Dendritic cell treated with granulocyte-macrophage colony-stimulating factor and Interleukin-4, amounts not matched to agents 40 ng/mL and 50 ng/mL, for 4 days (primary cell): ENCODE measurements around the gene HEATR5B.

Source experiments
- H3K27ac Mint-ChIP-seq: one replicate; pipeline ENCODE4 v1.8.0; 2022; ENCODE audit warnings: mild to moderate bottlenecking, mixed read lengths
- H3K27me3 Mint-ChIP-seq: one replicate; pipeline ENCODE4 v1.8.0; 2022; ENCODE audit warnings: mild to moderate bottlenecking, mixed read lengths
- H3K36me3 Mint-ChIP-seq: one replicate; pipeline ENCODE4 v1.8.0; 2022; ENCODE audit warnings: low read depth, mixed read lengths
- H3K4me1 Mint-ChIP-seq: one replicate; pipeline ENCODE4 v1.8.0; 2022; ENCODE audit warnings: low read depth, mixed read lengths
- H3K4me3 Mint-ChIP-seq: one replicate; pipeline ENCODE4 v1.8.0; 2022; ENCODE audit warnings: mild to moderate bottlenecking, moderate library complexity, mixed read lengths
- H3K9me3 Mint-ChIP-seq: one replicate; pipeline ENCODE4 v1.8.0; 2022; ENCODE audit warnings: mixed read lengths
- intact Hi-C: fragments of 100-400 bp; cut with micrococcal nuclease; formaldehyde crosslinking; loops from one replicate; pipeline ENCODE4 v1.15.0; 2022

HEATR5B gene

DNA sequence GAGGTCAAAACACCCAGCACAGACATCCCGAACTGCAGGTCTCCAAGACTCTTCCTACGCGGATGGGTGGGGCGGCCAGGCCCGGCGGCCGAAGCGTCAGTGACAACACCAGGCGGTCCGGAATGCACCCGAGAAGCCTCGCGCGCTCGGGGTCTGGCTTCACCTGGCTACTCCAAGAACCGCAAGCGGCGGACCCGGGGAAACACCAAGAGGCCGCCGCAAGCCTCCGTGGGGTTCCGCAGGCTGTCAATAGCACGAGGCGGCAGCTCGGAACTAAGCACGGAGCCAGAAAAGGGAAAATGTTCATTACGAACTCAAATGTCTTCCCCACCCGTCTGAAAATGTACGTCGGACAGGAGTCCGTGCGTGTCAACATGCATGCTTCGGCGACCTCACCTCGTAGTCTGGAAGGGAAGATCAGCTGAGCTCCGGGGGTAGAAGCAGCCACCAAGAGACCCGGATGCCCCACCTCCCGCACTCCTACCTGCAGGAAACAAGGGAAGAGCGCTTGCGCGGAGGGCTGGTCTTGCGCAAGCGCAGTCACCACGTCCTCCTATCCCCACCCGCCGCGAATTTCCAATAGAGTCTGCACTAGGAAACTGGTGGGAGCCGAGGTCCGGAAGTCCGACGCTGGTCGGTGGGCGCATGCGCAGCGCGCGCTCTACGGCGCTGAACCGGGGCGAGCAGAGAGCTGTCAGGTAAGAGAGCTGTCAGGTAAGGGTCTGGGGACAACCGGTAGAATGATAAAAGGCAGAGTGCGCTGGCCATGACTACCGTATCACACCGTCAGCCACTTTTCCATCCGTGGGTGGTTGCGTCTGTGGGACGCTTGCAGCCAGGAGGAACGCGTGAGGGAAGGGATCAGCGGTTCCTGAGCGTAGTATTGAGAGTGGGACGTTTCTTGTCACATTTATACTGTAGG is at the start of gene HEATR5B, which contains the start of gene GPATCH11:
HEATR5B (minus strand) TSS at position 500 of the 922 bp plus-strand sequence. CDS start 958 bp downstream, outside the sequence.
GPATCH11 (plus strand) TSS at position 646 of the 922 bp plus-strand sequence. CDS start 3,864 bp downstream, outside the sequence.
- Mint-ChIP-seq H3K4me3 (no peak within 1 kb of the TSS), H3K9me3 (no peaks in the 10 kb centered on the region), H3K27me3 (no peaks in the 10 kb centered on the region), H3K4me1 (peaks cover 17% of the 10 kb centered on the region), H3K27ac (no peak within 1 kb of the TSS), H3K36me3 (peaks cover 43% of the 10 kb centered on the region)
- intact Hi-C loops = loop anchor here (10.0 kb wide), 1 partner anchor 151 kb away; the partner anchor contains the start of genes CEBPZ and NDUFAF7

DNA sequence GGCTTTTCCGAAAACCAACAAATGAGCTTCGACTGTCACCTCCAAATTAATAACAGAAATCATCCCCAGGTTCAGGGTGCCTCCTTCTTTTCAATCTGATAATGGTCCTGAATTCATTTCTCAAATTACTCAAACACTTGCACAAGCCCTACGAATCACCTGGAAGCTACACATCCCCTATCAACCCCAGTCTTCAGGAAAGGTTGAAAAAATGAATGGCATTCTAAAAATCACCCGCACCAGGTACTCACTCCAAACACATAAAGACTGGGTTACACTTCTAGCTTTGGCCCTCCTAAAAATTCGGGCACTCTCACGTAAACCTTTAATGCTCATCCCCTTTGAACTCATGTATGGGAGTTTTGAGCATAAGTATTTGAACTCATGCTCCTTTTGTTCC is 48.7 kb upstream of the HEATR5B start:
- H3K36me3 Mint-ChIP-seq = no peaks in the 10 kb centered on the region

GRCh38 chr2:37125416-37125815 is 41.2 kb upstream of the HEATR5B start:
- Mint-ChIP-seq H3K36me3 (peaks cover 71% of the 10 kb centered on the region), H3K27ac (no peak overlapping the region)
- intact Hi-C loops = no loop called here

More for the DNA sequence above, 48.7 kb upstream of the HEATR5B start:
- H3K27me3 Mint-ChIP-seq = no peaks in the 10 kb centered on the region
- H3K9me3 Mint-ChIP-seq = no peaks in the 10 kb centered on the region
- no peaks in the 10 kb centered on the region for H3K4me1 Mint-ChIP-seq
- no peak overlapping the region for H3K27ac Mint-ChIP-seq
- intact Hi-C loops = no loop called here
- H3K4me3 Mint-ChIP-seq = no peak overlapping the region

DNA sequence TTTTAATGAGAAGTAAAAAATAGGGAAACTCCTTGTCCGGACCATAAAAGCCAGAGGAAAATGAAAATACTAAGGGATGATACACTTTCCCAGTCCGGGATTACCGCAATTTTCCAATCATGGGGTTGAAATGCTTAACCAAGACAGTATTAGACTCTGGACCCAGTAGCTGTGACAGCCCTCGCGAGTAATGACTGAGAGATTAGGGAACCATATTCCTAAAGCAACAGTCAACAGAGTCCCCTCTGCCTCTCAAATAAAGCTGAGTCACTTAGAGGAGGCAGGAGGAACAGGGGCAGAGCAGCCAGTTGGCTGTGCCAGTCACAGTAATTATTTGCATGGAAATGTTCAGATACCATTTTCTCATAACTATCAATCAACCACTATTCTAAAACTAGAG is 35.0 kb upstream of the HEATR5B start:
- no peaks in the 10 kb centered on the region for H3K27me3 Mint-ChIP-seq
- no peaks in the 10 kb centered on the region for H3K9me3 Mint-ChIP-seq
- no peak overlapping the region for H3K4me3 Mint-ChIP-seq
- intact Hi-C loops = no loop called here
- peaks cover 81% of the 10 kb centered on the region for H3K36me3 Mint-ChIP-seq
- peaks cover 8% of the 10 kb centered on the region for H3K4me1 Mint-ChIP-seq
- no peak overlapping the region for H3K27ac Mint-ChIP-seq

More at GRCh38 chr2:37125416-37125815, 41.2 kb upstream of the HEATR5B start:
- no peak overlapping the region for H3K4me3 Mint-ChIP-seq
- H3K9me3 Mint-ChIP-seq = no peaks in the 10 kb centered on the region
- H3K27me3 Mint-ChIP-seq = no peaks in the 10 kb centered on the region
- H3K4me1 Mint-ChIP-seq = no peaks in the 10 kb centered on the region

- no peaks in the 10 kb centered on the region for H3K9me3 Mint-ChIP-seq
- intact Hi-C loops = no loop called here
- peaks cover 8% of the 10 kb centered on the region for H3K4me1 Mint-ChIP-seq
- H3K27me3 Mint-ChIP-seq = no peaks in the 10 kb centered on the region
- H3K36me3 Mint-ChIP-seq = peaks cover 82% of the 10 kb centered on the region
- no peak overlapping the region for H3K4me3 Mint-ChIP-seq
- H3K27ac Mint-ChIP-seq = no peak overlapping the region
Measured at GRCh38 chr2:37117566-37117965, 33.4 kb upstream of the HEATR5B start.

- intact Hi-C loops = no loop called here
- H3K27me3 Mint-ChIP-seq = no peaks in the 10 kb centered on the region
- H3K4me1 Mint-ChIP-seq = peaks cover 8% of the 10 kb centered on the region
- H3K9me3 Mint-ChIP-seq = no peaks in the 10 kb centered on the region
- H3K27ac Mint-ChIP-seq = no peak overlapping the region
- H3K36me3 Mint-ChIP-seq = peaks cover 76% of the 10 kb centered on the region
- H3K4me3 Mint-ChIP-seq = no peak overlapping the region
Measured at GRCh38 chr2:37111958-37112357, 27.8 kb upstream of the HEATR5B start.

- Mint-ChIP-seq H3K27me3 (no peaks in the 10 kb centered on the region), H3K36me3 (peaks cover 76% of the 10 kb centered on the region), H3K27ac (no peak overlapping the region), H3K4me1 (no peaks in the 10 kb centered on the region), H3K4me3 (no peak overlapping the region), H3K9me3 (no peaks in the 10 kb centered on the region)
- intact Hi-C loops = no loop called here
Measured at GRCh38 chr2:37110306-37111212, 26.4 kb upstream of the HEATR5B start.

DNA sequence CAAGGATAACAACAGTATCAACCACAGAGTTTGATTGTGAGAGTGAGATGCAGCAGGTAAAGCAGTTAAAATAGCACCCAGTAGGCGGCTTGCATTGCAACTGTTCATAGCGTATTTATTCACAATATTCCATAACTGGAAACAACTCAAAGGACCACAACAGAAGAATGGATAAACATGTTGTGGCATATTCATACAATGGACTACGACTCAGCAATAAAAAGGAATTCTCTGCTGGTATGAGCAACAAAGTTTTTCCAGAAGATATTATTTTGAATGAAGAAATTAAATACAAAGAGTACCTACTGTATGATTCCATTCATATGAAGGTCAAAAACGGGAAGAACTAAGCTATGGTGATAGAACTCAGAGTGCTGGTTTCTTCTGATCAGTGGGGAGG is 25.4 kb upstream of the HEATR5B start:
- Mint-ChIP-seq H3K27me3 (no peaks in the 10 kb centered on the region), H3K4me1 (no peaks in the 10 kb centered on the region), H3K27ac (no peak overlapping the region), H3K36me3 (peaks cover 83% of the 10 kb centered on the region), H3K4me3 (no peak overlapping the region), H3K9me3 (no peaks in the 10 kb centered on the region)
- intact Hi-C loops = no loop called here

GRCh38 chr2:37105150-37105549 is 21.0 kb upstream of the HEATR5B start:
- Mint-ChIP-seq H3K4me3 (no peak overlapping the region), H3K27me3 (no peaks in the 10 kb centered on the region), H3K9me3 (no peaks in the 10 kb centered on the region), H3K36me3 (peaks cover 88% of the 10 kb centered on the region), H3K27ac (no peak overlapping the region), H3K4me1 (no peaks in the 10 kb centered on the region)
- intact Hi-C loops = no loop called here

DNA sequence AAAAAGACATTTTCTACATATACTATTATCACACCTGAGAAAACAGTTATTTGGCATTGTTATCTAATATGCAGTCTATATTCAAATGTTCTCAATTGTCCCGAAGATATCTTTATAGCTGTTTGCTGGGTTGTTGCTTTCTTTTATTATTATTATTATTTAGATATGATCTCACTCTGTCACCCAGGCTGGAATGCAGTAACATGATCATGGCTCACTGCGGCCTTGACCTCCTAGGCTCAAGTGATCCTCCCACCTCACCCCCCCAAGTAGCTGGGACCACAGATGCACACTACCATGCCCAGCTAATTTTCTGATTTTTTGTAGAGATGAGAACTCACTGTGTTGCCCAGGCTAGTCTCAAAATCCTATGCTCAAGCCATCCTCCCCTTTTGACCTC is 20.0 kb upstream of the HEATR5B start:
- no peaks in the 10 kb centered on the region for H3K4me1 Mint-ChIP-seq
- no peak overlapping the region for H3K27ac Mint-ChIP-seq
- H3K9me3 Mint-ChIP-seq = no peaks in the 10 kb centered on the region
- intact Hi-C loops = no loop called here
- no peaks in the 10 kb centered on the region for H3K27me3 Mint-ChIP-seq
- H3K36me3 Mint-ChIP-seq = peaks cover 94% of the 10 kb centered on the region
- no peak overlapping the region for H3K4me3 Mint-ChIP-seq

DNA sequence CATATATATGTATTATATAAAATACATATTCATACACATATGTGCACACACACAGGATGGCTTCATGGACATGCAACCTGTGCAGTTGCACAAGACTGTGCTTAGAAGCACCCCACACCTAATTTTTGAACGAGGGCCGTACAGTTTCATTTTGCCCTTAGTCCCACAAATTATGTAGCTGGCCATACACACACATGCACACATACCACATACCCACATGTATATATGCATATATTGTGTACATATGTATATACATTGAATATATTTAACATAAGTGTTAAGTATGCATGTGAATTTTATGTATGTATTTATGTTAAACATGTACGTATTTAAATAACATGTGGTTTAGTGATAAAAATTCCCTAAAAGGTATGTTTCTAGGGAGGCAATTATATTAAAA is 18.4 kb upstream of the HEATR5B start:
- no peak overlapping the region for H3K4me3 Mint-ChIP-seq
- peaks cover 92% of the 10 kb centered on the region for H3K36me3 Mint-ChIP-seq
- H3K27ac Mint-ChIP-seq = no peak overlapping the region
- H3K9me3 Mint-ChIP-seq = no peaks in the 10 kb centered on the region
- no peaks in the 10 kb centered on the region for H3K4me1 Mint-ChIP-seq
- no peaks in the 10 kb centered on the region for H3K27me3 Mint-ChIP-seq
- intact Hi-C loops = no loop called here

- no peak overlapping the region for H3K27ac Mint-ChIP-seq
- no peaks in the 10 kb centered on the region for H3K9me3 Mint-ChIP-seq
- intact Hi-C loops = no loop called here
- no peaks in the 10 kb centered on the region for H3K4me1 Mint-ChIP-seq
- peaks cover 89% of the 10 kb centered on the region for H3K36me3 Mint-ChIP-seq
- H3K27me3 Mint-ChIP-seq = no peaks in the 10 kb centered on the region
- no peak overlapping the region for H3K4me3 Mint-ChIP-seq
Measured at GRCh38 chr2:37100054-37100453, 15.9 kb upstream of the HEATR5B start.

DNA sequence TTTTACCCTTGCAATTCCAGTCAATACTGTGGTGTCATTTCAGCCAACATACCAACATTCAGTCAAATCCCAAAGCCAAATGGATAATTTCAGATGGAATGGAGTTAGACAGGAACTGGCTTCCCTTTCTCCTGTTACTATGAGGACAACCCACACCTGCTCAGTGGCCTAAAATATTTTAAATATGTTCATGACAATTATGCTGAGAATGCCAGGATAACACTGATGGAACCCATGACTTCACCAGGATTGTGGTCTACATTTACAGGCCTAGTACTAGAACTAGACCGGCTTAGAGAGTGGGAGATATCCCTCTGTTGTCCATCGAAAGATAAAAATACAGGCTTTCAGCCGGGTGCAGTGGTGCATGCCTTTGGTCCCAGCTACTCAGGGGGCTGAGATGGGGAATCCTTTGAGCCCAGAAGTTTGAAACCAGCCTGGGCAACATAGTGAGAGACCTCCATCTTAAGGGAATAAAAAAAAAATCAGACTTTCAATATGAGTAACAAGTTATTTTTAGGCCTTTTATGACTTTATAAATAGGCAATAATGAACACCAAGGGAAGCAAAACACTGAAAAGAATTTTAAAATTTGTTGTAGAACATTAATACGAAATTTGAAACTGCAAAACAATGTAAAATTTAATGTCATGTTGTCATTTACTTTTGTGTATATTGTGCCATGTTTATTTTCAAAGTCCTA is 14.4 kb upstream of the HEATR5B start:
- Mint-ChIP-seq H3K27ac (no peak overlapping the region), H3K36me3 (peaks cover 89% of the 10 kb centered on the region), H3K4me3 (no peak overlapping the region), H3K27me3 (no peaks in the 10 kb centered on the region), H3K9me3 (no peaks in the 10 kb centered on the region), H3K4me1 (no peaks in the 10 kb centered on the region)
- intact Hi-C loops = no loop called here
